Dermis microvascular lymphatic vessel endothelial cell (primary cell): Measurements from ENCODE around the gene AARSD1. TPM values are rescaled to one million over a fixed set of nuclear protein-coding genes. Genes with fewer than 3 reads are reported as not detected.
"Not testable (repeated sequence)": the region's sequence is repeated elsewhere in the genome, so short reads cannot be mapped to it uniquely, and the experiment has no call there.

ENCODE experiments used
- DNase-seq, 2 donors: peaks; one replicate each; pipeline versions ENCODE4 v3.0.0 to v3.0.0-alpha.2; 2010; ENCODE audit warnings: low read depth in 2 of 2
- total RNA-seq: library from RNA; depleted of rRNA; stranded (reverse); fragments of >200 nt; gene quantifications from 2 replicates; pipeline ENCODE4 v1.2.1, GENCODE V29; 2014

AARSD1 gene
- 13.1 and 14.7 TPM in 2 replicates for total RNA-seq

- peak; percentile 91 to 96 for DNase-seq
These were observed at the start of gene AARSD1 for GRCh38 chr17:42964161-42964932. TSS of gene AARSD1 (minus strand) at chr17:42964454. CDS start at chr17:42964440, 14 bp downstream.

- no peak for DNase-seq
These were observed 49.0 kb upstream of the AARSD1 start for GRCh38 chr17:43013296-43013695.

- no peak for DNase-seq
These were observed 47.6 kb upstream of the AARSD1 start for GRCh38 chr17:43011728-43012472.

- peak in 1 of 2 donors; percentile 87 for DNase-seq
These were observed 46.5 kb upstream of the AARSD1 start for GRCh38 chr17:43010667-43011308.

GRCh38 chr17:43006639-43007551, 42.6 kb upstream of the AARSD1 start, which contains the start of gene IFI35:
TSS of gene IFI35 (plus strand) at chr17:43006784. CDS start at chr17:43006948, 164 bp downstream.
- DNase-seq: peak; percentile 47 to 83

- DNase-seq: no peak
These were observed 39.4 kb upstream of the AARSD1 start for GRCh38 chr17:43003542-43004172.

GRCh38 chr17:43000894-43001293, 36.6 kb upstream of the AARSD1 start:
- not testable (repeated sequence) for DNase-seq

- no peak for DNase-seq
These were observed 34.8 kb upstream of the AARSD1 start for GRCh38 chr17:42999003-42999525.

- DNase-seq: peak; percentile 100
These were observed 34.0 kb upstream of the AARSD1 start, which contains the start of gene RPL27 for GRCh38 chr17:42997984-42998938. TSS of gene RPL27 (plus strand) at chr17:42998419. CDS start at chr17:42998751, 332 bp downstream.

GRCh38 chr17:42997390-42997983, 33.2 kb upstream of the AARSD1 start:
- DNase-seq: no peak

- DNase-seq: not testable (repeated sequence)
These were observed 29.7 kb upstream of the AARSD1 start for GRCh38 chr17:42993913-42994312.

- no peak for DNase-seq
These were observed 28.6 kb upstream of the AARSD1 start for GRCh38 chr17:42992872-42993271.

GRCh38 chr17:42991471-42991870, 27.2 kb upstream of the AARSD1 start:
- no peak for DNase-seq

- no peak for DNase-seq
These were observed 25.7 kb upstream of the AARSD1 start for GRCh38 chr17:42989726-42990652.

- DNase-seq: no peak
These were observed 24.9 kb upstream of the AARSD1 start for GRCh38 chr17:42989141-42989540.

GRCh38 chr17:42985225-42985624, 21.0 kb upstream of the AARSD1 start:
- peak in 1 of 2 donors; percentile 21 for DNase-seq

- DNase-seq: no peak
These were observed 18.0 kb upstream of the AARSD1 start for GRCh38 chr17:42982266-42982665.
